DND-41 (cell line): Measurements from ENCODE around the gene COMP.

ENCODE experiments used
- ATAC-seq: fragments of 200-7000 bp; cut with Tn5 transposase; 3 replicates; pipeline ENCODE4 v1.9.1; 2021; ENCODE audit warnings: low read depth; ENCODE audit not compliant: insufficient read depth
- DNase-seq: peaks from one replicate; pipeline ENCODE4 v3.0.0-alpha.2; 2020
- H2AFZ ChIP-seq: 2 replicates; pipeline ENCODE4 v1.6.0; 2012; ENCODE audit warnings: low read depth, low read length
- H3K27ac ChIP-seq: 2 replicates; pipeline ENCODE4 v1.5.1; 2012; ENCODE audit warnings: low read length, inconsistent platforms
- H3K27me3 ChIP-seq: fragments of 200-600 bp; sonication (generic); 2 replicates; pipeline ENCODE4 v1.6.0; 2012; ENCODE audit warnings: low read length, mild to moderate bottlenecking, inconsistent platforms; ENCODE audit not compliant: insufficient read depth, poor library complexity
- H3K36me3 ChIP-seq: 2 replicates; pipeline ENCODE4 v1.5.1; 2012; ENCODE audit warnings: low read length, inconsistent platforms; ENCODE audit not compliant: insufficient read depth
- H3K4me1 ChIP-seq: 2 replicates; pipeline ENCODE4 v1.5.1; 2012; ENCODE audit warnings: mild to moderate bottlenecking, low read length; ENCODE audit not compliant: insufficient read depth
- H3K4me2 ChIP-seq: 2 replicates; pipeline ENCODE4 v1.6.0; 2012; ENCODE audit warnings: mild to moderate bottlenecking, moderate library complexity, low read length, inconsistent platforms; ENCODE audit not compliant: insufficient read depth
- H3K4me3 ChIP-seq, 2 experiments: fragments of 200-600 bp in 1 of 2; shearing (Covaris generic) in 1 of 2; 2 replicates each; pipeline ENCODE4 v1.5.1; 2012 to 2016; ENCODE audit warnings: inconsistent platforms in 2 of 2, low read length in 2 of 2, mild to moderate bottlenecking in 2 of 2, low read depth in 1 of 2, moderate library complexity in 1 of 2
- H3K79me2 ChIP-seq: 2 replicates; pipeline ENCODE4 v1.6.0; 2012; ENCODE audit warnings: low read length, inconsistent platforms; ENCODE audit not compliant: insufficient read depth
- H3K9ac ChIP-seq: 2 replicates; pipeline ENCODE4 v1.6.0; 2012; ENCODE audit warnings: low read depth, mild to moderate bottlenecking, inconsistent platforms, low read length, moderate library complexity
- H3K9me3 ChIP-seq: 2 replicates; pipeline ENCODE4 v1.5.1; 2012; ENCODE audit warnings: low read length, moderate library complexity, mild to moderate bottlenecking, inconsistent platforms; ENCODE audit not compliant: insufficient read depth, severe bottlenecking
- H4K20me1 ChIP-seq: 2 replicates; pipeline ENCODE4 v1.6.0; 2012; ENCODE audit warnings: low read length; ENCODE audit not compliant: insufficient read depth
- EZH2 ChIP-seq: IDR thresholded peaks from 3 replicates; pipeline ENCODE4 v1.6.1; 2012; ENCODE audit warnings: borderline replicate concordance, low read depth, mild to moderate bottlenecking, moderate library complexity, low read length, inconsistent platforms; ENCODE audit not compliant: severe bottlenecking
- TF ChIP-seq, protein P1 (sequence below): IDR thresholded peaks from 2 replicates; pipeline ENCODE4 v1.5.1; 2012; ENCODE audit warnings: borderline replicate concordance, low read length, moderate library complexity, mild to moderate bottlenecking; ENCODE audit not compliant: poor library complexity, severe bottlenecking; ENCODE audit errors: extremely low read depth

The COMP gene

DNA sequence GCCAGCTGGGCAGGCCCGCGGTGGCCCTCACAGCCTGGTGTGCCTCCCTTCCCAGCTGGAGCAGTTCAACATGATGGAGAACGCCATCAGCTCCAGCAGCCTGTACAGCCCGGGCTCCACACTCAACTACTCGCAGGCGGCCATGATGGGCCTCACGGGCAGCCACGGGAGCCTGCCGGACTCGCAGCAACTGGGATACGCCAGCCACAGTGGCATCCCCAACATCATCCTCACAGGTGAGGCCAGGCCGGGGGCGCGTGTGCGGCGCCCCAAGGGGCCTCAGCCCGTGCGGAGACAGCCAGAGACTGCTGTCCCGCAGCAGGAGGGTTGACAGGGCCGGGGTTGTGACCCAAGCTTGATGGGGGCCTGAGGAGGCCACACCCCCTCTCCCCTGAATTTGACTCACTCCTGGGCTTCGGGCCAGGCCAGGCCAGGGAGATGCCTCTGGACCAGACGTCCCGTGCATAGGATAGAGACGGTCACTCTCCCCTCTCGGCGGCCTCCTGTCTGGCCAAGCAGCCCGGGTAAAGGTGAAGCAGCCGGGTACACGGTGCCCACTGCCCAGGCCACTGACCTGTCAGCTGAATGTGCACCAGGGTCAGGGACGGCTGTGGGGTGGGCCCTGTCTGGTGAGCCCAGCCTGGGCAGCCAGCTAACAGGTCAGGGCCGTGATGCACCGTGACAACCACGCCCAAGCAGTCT, 15.4 kb downstream of the COMP start:
- H3K27ac ChIP-seq, result no peak overlapping the region
- no peaks in the 10 kb centered on the region for H3K27me3 ChIP-seq

DNA sequence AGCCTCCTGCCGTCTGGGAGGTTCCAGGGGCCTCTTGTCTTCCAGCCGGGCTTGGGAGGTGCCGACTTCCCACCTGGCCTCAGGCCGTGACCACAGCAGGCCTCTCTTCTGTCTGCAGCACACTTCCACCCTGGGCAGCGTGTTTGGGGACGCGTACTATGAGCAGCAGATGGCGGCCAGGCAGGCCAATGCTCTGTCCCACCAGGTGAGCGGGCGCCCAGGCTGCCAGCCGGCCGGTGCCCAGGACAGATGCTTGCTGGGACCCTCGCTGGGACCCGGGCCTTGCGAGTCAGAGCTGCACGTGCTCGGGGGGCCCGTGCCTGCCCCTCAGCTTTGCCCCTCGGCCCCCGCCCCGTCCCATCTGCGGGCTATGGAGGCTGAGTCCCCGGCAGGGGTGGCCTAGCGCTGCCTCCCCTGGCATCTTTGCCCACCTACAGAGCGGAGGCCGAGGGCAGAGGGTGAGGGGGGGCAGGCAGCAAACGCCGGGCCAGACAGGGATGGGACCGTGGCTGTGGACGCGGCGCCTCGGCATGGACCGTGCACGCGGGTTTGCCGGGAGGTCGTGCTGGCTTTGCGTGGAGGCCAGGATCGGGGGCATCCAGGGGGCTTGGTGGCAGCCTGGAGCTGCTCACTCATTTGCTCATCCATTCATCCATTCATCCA, 16.2 kb downstream of the COMP start:
- no peaks in the 10 kb centered on the region for H3K9me3 ChIP-seq
- H4K20me1 ChIP-seq, result 0 out of 2 replicates have a peak, but pooled peaks cover 3% of the 10 kb centered on the region
- no peaks in the 10 kb centered on the region for H3K36me3 ChIP-seq
- no peaks in the 10 kb centered on the region for H3K4me1 ChIP-seq
- ATAC-seq, result no peak
- no peak overlapping the region for H2AFZ ChIP-seq
- H3K79me2 ChIP-seq, result no peaks in the 10 kb centered on the region
- H3K4me2 ChIP-seq, result no peak overlapping the region
- TF ChIP-seq EZH2, result no peak
- TF ChIP-seq, protein P1, sequence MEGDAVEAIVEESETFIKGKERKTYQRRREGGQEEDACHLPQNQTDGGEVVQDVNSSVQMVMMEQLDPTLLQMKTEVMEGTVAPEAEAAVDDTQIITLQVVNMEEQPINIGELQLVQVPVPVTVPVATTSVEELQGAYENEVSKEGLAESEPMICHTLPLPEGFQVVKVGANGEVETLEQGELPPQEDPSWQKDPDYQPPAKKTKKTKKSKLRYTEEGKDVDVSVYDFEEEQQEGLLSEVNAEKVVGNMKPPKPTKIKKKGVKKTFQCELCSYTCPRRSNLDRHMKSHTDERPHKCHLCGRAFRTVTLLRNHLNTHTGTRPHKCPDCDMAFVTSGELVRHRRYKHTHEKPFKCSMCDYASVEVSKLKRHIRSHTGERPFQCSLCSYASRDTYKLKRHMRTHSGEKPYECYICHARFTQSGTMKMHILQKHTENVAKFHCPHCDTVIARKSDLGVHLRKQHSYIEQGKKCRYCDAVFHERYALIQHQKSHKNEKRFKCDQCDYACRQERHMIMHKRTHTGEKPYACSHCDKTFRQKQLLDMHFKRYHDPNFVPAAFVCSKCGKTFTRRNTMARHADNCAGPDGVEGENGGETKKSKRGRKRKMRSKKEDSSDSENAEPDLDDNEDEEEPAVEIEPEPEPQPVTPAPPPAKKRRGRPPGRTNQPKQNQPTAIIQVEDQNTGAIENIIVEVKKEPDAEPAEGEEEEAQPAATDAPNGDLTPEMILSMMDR, result no peak
- no peak overlapping the region for H3K27ac ChIP-seq
- no peak for DNase-seq
- no peak overlapping the region for H3K9ac ChIP-seq
- no peaks in the 10 kb centered on the region for H3K27me3 ChIP-seq
- no peak overlapping the region for H3K4me3 ChIP-seq

More for the DNA sequence above, 15.4 kb downstream of the COMP start:
- no peaks in the 10 kb centered on the region for H3K9me3 ChIP-seq
- no peak overlapping the region for H3K4me3 ChIP-seq
- no peak overlapping the region for H3K9ac ChIP-seq
- H3K4me1 ChIP-seq, result no peaks in the 10 kb centered on the region
- no peak overlapping the region for H3K4me2 ChIP-seq
- H2AFZ ChIP-seq, result no peak overlapping the region
- DNase-seq, result no peak
- TF ChIP-seq EZH2, result no peak
- TF ChIP-seq, protein P1, result no peak
- H4K20me1 ChIP-seq, result 0 out of 2 replicates have a peak, but pooled peaks cover 3% of the 10 kb centered on the region
- no peak for ATAC-seq
- H3K36me3 ChIP-seq, result no peaks in the 10 kb centered on the region
- no peaks in the 10 kb centered on the region for H3K79me2 ChIP-seq

DNA sequence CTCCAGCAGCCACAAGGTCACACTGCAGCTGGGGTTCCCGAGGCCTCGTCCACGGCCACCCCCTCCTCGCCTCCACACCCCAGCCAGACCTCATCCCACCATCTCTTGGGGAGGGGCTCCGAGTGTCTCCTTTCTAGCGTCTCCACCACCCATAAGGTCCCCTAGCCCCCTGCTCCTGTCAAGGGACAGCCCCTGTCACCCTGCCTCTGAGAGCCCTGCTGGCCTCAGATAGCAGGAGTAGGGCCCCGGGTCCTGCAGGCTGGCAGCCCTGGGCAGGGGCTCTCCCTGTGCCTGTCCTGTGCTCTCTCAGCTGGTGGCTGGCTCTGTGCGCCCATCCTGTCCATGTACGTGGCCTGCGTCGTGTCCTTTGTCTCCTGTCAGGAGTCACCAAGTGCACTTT, 17.0 kb downstream of the COMP start:
- no peaks in the 10 kb centered on the region for H3K4me1 ChIP-seq
- no peaks in the 10 kb centered on the region for H3K27me3 ChIP-seq
- no peak overlapping the region for H2AFZ ChIP-seq
- H3K9me3 ChIP-seq, result no peaks in the 10 kb centered on the region
- TF ChIP-seq, protein P1, result no peak
- no peak for TF ChIP-seq EZH2
- DNase-seq, result no peak
- no peak overlapping the region for H3K4me3 ChIP-seq
- no peaks in the 10 kb centered on the region for H3K79me2 ChIP-seq
- no peak overlapping the region for H3K4me2 ChIP-seq
- H3K36me3 ChIP-seq, result no peaks in the 10 kb centered on the region
- no peak overlapping the region for H3K27ac ChIP-seq
- H3K9ac ChIP-seq, result no peak overlapping the region
- no peak for ATAC-seq
- 0 out of 2 replicates have a peak, but pooled peaks cover 3% of the 10 kb centered on the region for H4K20me1 ChIP-seq
